Ishikawa (cell line): ENCODE data around the gene CKMT2.

Source experiments
- CEBPB ChIP-seq: IDR thresholded peaks from 2 replicates; pipeline ENCODE4 v1.6.1; 2012
- CREB1 ChIP-seq: IDR thresholded peaks from 2 replicates; pipeline ENCODE4 v1.6.1; 2012; ENCODE audit warnings: low read depth
- EP300 ChIP-seq: IDR thresholded peaks from 2 replicates; pipeline ENCODE4 v1.6.1; 2012; ENCODE audit warnings: borderline replicate concordance
- MAX ChIP-seq: IDR thresholded peaks from 2 replicates; pipeline ENCODE4 v1.6.1; 2012
- RAD21 ChIP-seq: IDR thresholded peaks from 2 replicates; pipeline ENCODE4 v1.6.1; 2012; ENCODE audit warnings: low read depth
- REST ChIP-seq: IDR thresholded peaks from 2 replicates; pipeline ENCODE4 v1.6.1; 2012; ENCODE audit warnings: low read depth, mild to moderate bottlenecking
- TAF1 ChIP-seq: IDR thresholded peaks from 2 replicates; pipeline ENCODE4 v1.6.1; 2012; ENCODE audit warnings: low read depth, mild to moderate bottlenecking
- TEAD4 ChIP-seq: IDR thresholded peaks from 2 replicates; pipeline ENCODE4 v1.6.1; 2012
- YY1 ChIP-seq: IDR thresholded peaks from 2 replicates; pipeline ENCODE4 v1.6.1; 2012; ENCODE audit warnings: low read depth
- ZBTB7A ChIP-seq: IDR thresholded peaks from 2 replicates; pipeline ENCODE4 v1.6.1; 2012; ENCODE audit warnings: low read depth

- TF ChIP-seq REST (no peak), ZBTB7A (no peak), TAF1 (no peak), EP300 (no peak), MAX (no peak), CEBPB (no peak), YY1 (no peak), RAD21 (no peak), CREB1 (no peak), TEAD4 (no peak)
Observed at GRCh38 chr5:81300921-81301270, 67.8 kb downstream of the CKMT2 start.
